Measurements from ENCODE around the gene NTHL1.

DNA sequence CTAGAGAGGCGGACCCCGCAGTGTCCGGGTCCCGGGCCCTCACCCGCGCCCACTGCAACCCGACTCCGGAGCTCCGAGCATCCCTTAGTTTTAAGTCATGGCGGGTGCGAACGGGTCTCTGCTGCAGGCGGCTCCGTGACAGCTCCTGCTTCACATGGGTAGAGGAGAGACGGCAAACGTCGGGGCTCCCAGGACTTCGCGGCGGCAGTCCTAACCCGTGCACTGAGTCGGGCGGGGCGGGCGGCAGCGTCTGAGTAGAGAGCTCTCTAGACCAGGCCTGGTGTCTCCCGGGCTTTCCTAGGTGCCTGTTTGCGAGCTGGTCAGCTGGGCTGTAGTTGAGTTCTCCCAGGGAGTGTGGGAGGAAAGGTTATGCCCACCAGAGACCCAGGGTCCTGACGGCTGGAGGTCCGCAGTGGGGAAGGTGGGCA is 496 bp upstream of the NTHL1 start:
- TF ChIP-seq RAD21 (IDR thresholded peaks at IDR 0.05; ENCODE audit: low read depth): no peak
- TF ChIP-seq, protein P1, sequence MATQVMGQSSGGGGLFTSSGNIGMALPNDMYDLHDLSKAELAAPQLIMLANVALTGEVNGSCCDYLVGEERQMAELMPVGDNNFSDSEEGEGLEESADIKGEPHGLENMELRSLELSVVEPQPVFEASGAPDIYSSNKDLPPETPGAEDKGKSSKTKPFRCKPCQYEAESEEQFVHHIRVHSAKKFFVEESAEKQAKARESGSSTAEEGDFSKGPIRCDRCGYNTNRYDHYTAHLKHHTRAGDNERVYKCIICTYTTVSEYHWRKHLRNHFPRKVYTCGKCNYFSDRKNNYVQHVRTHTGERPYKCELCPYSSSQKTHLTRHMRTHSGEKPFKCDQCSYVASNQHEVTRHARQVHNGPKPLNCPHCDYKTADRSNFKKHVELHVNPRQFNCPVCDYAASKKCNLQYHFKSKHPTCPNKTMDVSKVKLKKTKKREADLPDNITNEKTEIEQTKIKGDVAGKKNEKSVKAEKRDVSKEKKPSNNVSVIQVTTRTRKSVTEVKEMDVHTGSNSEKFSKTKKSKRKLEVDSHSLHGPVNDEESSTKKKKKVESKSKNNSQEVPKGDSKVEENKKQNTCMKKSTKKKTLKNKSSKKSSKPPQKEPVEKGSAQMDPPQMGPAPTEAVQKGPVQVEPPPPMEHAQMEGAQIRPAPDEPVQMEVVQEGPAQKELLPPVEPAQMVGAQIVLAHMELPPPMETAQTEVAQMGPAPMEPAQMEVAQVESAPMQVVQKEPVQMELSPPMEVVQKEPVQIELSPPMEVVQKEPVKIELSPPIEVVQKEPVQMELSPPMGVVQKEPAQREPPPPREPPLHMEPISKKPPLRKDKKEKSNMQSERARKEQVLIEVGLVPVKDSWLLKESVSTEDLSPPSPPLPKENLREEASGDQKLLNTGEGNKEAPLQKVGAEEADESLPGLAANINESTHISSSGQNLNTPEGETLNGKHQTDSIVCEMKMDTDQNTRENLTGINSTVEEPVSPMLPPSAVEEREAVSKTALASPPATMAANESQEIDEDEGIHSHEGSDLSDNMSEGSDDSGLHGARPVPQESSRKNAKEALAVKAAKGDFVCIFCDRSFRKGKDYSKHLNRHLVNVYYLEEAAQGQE (IDR thresholded peaks at IDR 0.05; ENCODE audit: low read depth): no peak
- TF ChIP-seq EGR1 (IDR thresholded peaks at IDR 0.05): no peak
- TF ChIP-seq MAX (IDR thresholded peaks at IDR 0.05): no peak
- no peak for TF ChIP-seq FOXM1 (IDR thresholded peaks at IDR 0.05; ENCODE audit: borderline replicate concordance, low read depth)
- no peak for TF ChIP-seq EP300 (IDR thresholded peaks at IDR 0.05; ENCODE audit: borderline replicate concordance)
- no peak for TF ChIP-seq CREB1 (IDR thresholded peaks at IDR 0.05; ENCODE audit: low read depth)
- no peak for TF ChIP-seq ZBTB7A (IDR thresholded peaks at IDR 0.05; ENCODE audit: low read depth)
- TF ChIP-seq TEAD4 (IDR thresholded peaks at IDR 0.05): no peak
- TF ChIP-seq CEBPB (IDR thresholded peaks at IDR 0.05): no peak
- TF ChIP-seq USF1 (IDR thresholded peaks at IDR 0.05): no peak
- TF ChIP-seq YY1 (IDR thresholded peaks at IDR 0.05; ENCODE audit: low read depth): no peak
- TF ChIP-seq NFIC (IDR thresholded peaks at IDR 0.05): no peak

Data from Ishikawa (cell line).